Calu3 (cell line): Measurements from ENCODE around the gene ZNHIT3. TPM values are rescaled to one million over a fixed set of nuclear protein-coding genes. Genes with fewer than 3 reads are reported as not detected.

Source experiments
- BruUV-seq: library from RNA; stranded (reverse); fragments of 400-500 nt; replicated peaks from 2 replicates; lab custom pipeline; 2021; lab: Mats Ljungman, UMichigan
- CTCF ChIA-PET: fragments of 300-600 bp; sonication (Branson Sonifier 250); formaldehyde crosslinking; loops from one replicate; lab custom pipeline; 2022; ENCODE audit warnings: antibody characterized with exemption; lab: Charles Lee
- DNase-seq: peaks from one replicate; pipeline ENCODE4 v3.0.0; 2022
- H3K27ac Mint-ChIP-seq: one replicate; pipeline ENCODE4 v1.8.0; 2022; ENCODE audit warnings: mixed read lengths; ENCODE audit not compliant: unreplicated experiment
- H3K27me3 Mint-ChIP-seq: one replicate; pipeline ENCODE4 v1.8.0; 2022; ENCODE audit warnings: mixed read lengths; ENCODE audit not compliant: unreplicated experiment
- H3K36me3 Mint-ChIP-seq: one replicate; pipeline ENCODE4 v1.8.0; 2022; ENCODE audit warnings: mild to moderate bottlenecking, moderate library complexity, mixed read lengths; ENCODE audit not compliant: insufficient read depth, unreplicated experiment
- H3K4me1 Mint-ChIP-seq: one replicate; pipeline ENCODE4 v1.8.0; 2022; ENCODE audit warnings: mild to moderate bottlenecking, low read depth, mixed read lengths; ENCODE audit not compliant: unreplicated experiment
- H3K4me3 Mint-ChIP-seq: one replicate; pipeline ENCODE4 v1.8.0; 2022; ENCODE audit warnings: mild to moderate bottlenecking, low read depth, moderate library complexity, mixed read lengths; ENCODE audit not compliant: unreplicated experiment
- H3K9me3 Mint-ChIP-seq: one replicate; pipeline ENCODE4 v1.8.0; 2022; ENCODE audit warnings: low read depth, mixed read lengths; ENCODE audit not compliant: unreplicated experiment
- CTCF ChIP-seq: fragments of 200-600 bp; IDR thresholded peaks from one replicate; pipeline ENCODE4 v1.8.0; 2022; ENCODE audit warnings: antibody characterized with exemption; ENCODE audit not compliant: unreplicated experiment
- intact Hi-C: fragments of 100-400 bp; cut with micrococcal nuclease; formaldehyde crosslinking; loops from one replicate; pipeline ENCODE4 v1.10.0; 2022; ENCODE audit not compliant: unreplicated experiment
- total RNA-seq: library from RNA; stranded (reverse); gene quantifications from 2 replicates; pipeline ENCODE4 v1.2.3, GENCODE V29; 2022

The ZNHIT3 gene
- total RNA-seq, 1 experiment from 2014 or later = 32.6 TPM

- intact Hi-C loops = no loop called here
- Mint-ChIP-seq H3K27ac (no peak overlapping the region), H3K4me1 (no peaks in the 10 kb centered on the region), H3K4me3 (no peak overlapping the region), H3K9me3 (no peaks in the 10 kb centered on the region), H3K27me3 (peaks cover 98% of the 10 kb centered on the region), H3K36me3 (no peaks in the 10 kb centered on the region)
- TF ChIP-seq CTCF = no peak
- no TSS peak for BruUV-seq
- CTCF ChIA-PET = no interaction called here
- no peak for DNase-seq
Measured at GRCh38 chr17:36470499-36470898, 16.0 kb upstream of the ZNHIT3 start.

GRCh38 chr17:36474571-36474970 is 11.9 kb upstream of the ZNHIT3 start:
- TF ChIP-seq CTCF = no peak
- Mint-ChIP-seq H3K27ac (no peak overlapping the region), H3K9me3 (no peaks in the 10 kb centered on the region), H3K4me1 (no peaks in the 10 kb centered on the region), H3K27me3 (peaks cover 100% of the 10 kb centered on the region), H3K36me3 (no peaks in the 10 kb centered on the region), H3K4me3 (no peak overlapping the region)
- intact Hi-C loops = loop anchor here (2.0 kb wide), 1 partner anchor 14 kb away; no protein-coding TSS in a partner anchor
- CTCF ChIA-PET = no interaction called here
- DNase-seq = no peak
- no TSS peak for BruUV-seq

DNA sequence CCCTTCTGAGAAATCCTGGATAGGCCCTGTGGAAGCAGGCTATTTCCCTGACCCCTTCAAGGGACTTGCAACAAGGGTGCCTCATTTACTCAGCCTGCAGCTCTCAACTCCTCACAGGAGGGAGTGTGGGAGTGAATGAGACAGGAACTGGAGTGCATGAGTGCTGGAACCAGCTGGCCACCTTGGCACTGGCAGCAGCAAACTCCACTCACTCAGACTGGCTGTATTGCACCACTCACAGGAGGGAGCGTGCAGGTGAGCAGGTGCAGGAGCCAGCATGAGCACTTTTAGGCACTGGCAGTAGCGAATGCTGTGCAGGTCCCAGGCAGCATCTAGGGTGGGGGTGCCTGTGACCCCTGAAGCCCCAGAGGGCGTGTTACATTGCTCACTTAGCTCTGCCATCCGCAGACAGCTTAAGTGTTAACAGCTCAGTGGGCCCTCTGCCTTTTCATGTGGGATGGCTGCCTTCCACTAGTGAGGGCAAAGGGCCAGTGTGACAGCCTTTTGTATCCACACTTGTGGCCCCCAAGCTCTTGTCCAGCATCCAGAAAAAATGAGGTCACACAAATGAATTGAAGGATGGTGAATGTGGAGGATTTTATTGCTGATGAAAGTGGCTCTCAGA is 11.0 kb upstream of the ZNHIT3 start:
- no peak for DNase-seq
- no peak overlapping the region for H3K27ac Mint-ChIP-seq
- no peak for TF ChIP-seq CTCF
- intact Hi-C loops = loop anchor here (2.0 kb wide), 1 partner anchor 15 kb away; no protein-coding TSS in a partner anchor
- peaks cover 100% of the 10 kb centered on the region for H3K27me3 Mint-ChIP-seq
- no peak overlapping the region for H3K4me3 Mint-ChIP-seq
- no peaks in the 10 kb centered on the region for H3K9me3 Mint-ChIP-seq
- no TSS peak for BruUV-seq
- H3K4me1 Mint-ChIP-seq = no peaks in the 10 kb centered on the region
- H3K36me3 Mint-ChIP-seq = no peaks in the 10 kb centered on the region
- CTCF ChIA-PET = no interaction called here

GRCh38 chr17:36481829-36482228 is 4.7 kb upstream of the ZNHIT3 start:
- Mint-ChIP-seq H3K27ac (no peak overlapping the region), H3K4me3 (peak overlapping the region; percentile 24), H3K4me1 (peaks cover 9% of the 10 kb centered on the region), H3K9me3 (no peaks in the 10 kb centered on the region), H3K27me3 (peaks cover 61% of the 10 kb centered on the region), H3K36me3 (peaks cover 13% of the 10 kb centered on the region)
- BruUV-seq = no TSS peak
- DNase-seq = no peak
- CTCF ChIA-PET = no interaction called here
- no peak for TF ChIP-seq CTCF
- intact Hi-C loops = loop anchor here (2.0 to 10.0 kb wide), 2 partner anchors 327 to 513 kb away; no protein-coding TSS in a partner anchor
